Upper lobe of left lung (tissue), 4 donors: ENCODE measurements around the gene PTPRM.

Experiments
- EP300 ChIP-seq, 4 donors: sonication (generic); formaldehyde crosslinking; IDR thresholded peaks; one replicate each; pipeline ENCODE4 v1.5.1; 2017; ENCODE audit warnings: antibody characterized with exemption in 4 of 4, control low read depth in 2 of 4
- POLR2A ChIP-seq, 4 donors: fragments of 450-650 bp; IDR thresholded peaks; one replicate each; pipeline ENCODE4 v1.5.1; 2016 to 2017; ENCODE audit warnings: antibody characterized with exemption in 4 of 4, mild to moderate bottlenecking in 2 of 4
- POLR2AphosphoS5 ChIP-seq, 2 donors: sonication (generic); formaldehyde crosslinking; IDR thresholded peaks; one replicate each; pipeline ENCODE4 v1.5.1; 2017; ENCODE audit warnings: antibody characterized with exemption in 2 of 2
- TF ChIP-seq, protein P1 (sequence below), 6 experiments: fragments of 450-650 bp in 4 of 6; fragments of 200-600 bp in 2 of 6; sonication (generic) in 2 of 6; IDR thresholded peaks; one replicate each; pipeline ENCODE4 v1.5.1; 2016 to 2019; ENCODE audit warnings: antibody characterized with exemption in 6 of 6

DNA sequence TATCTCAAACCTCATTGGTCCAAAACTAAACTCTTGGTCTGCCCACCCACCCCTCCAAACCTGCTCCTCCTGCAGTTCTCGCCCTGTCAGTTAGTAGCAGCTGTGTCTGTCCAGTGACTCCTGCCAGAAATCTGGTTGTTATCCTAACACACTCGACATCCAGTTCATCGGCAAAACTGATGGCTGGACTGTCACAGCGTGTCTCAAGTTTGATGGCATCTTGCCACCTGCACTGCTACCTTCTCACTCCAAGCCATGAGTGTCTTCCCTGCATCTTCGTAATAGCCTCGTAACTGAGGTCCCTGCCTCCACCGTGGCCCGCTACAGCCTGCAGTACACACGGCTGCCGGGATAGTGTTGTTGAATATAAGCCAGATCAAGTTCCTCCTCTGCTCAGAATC is 572.0 kb downstream of the PTPRM start:
- no peak for TF ChIP-seq POLR2AphosphoS5 (IDR thresholded peaks at IDR 0.05)
- TF ChIP-seq, protein P1, sequence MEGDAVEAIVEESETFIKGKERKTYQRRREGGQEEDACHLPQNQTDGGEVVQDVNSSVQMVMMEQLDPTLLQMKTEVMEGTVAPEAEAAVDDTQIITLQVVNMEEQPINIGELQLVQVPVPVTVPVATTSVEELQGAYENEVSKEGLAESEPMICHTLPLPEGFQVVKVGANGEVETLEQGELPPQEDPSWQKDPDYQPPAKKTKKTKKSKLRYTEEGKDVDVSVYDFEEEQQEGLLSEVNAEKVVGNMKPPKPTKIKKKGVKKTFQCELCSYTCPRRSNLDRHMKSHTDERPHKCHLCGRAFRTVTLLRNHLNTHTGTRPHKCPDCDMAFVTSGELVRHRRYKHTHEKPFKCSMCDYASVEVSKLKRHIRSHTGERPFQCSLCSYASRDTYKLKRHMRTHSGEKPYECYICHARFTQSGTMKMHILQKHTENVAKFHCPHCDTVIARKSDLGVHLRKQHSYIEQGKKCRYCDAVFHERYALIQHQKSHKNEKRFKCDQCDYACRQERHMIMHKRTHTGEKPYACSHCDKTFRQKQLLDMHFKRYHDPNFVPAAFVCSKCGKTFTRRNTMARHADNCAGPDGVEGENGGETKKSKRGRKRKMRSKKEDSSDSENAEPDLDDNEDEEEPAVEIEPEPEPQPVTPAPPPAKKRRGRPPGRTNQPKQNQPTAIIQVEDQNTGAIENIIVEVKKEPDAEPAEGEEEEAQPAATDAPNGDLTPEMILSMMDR (IDR thresholded peaks at IDR 0.05) = no peak
- TF ChIP-seq POLR2A (IDR thresholded peaks at IDR 0.05) = no peak
- no peak for TF ChIP-seq EP300 (IDR thresholded peaks at IDR 0.05)
